GM21390 (cell line): ENCODE data around the gene TBC1D22B.
"Not testable (repeated sequence)": the region's sequence is repeated elsewhere in the genome, so short reads cannot be mapped to it uniquely, and the experiment has no call there.

Experiments used
- ATAC-seq: cut with Tn5 transposase; IDR thresholded peaks from one replicate; pipeline ENCODE4 v1.9.1; 2021; ENCODE audit not compliant: unreplicated experiment

Gene TBC1D22B

DNA sequence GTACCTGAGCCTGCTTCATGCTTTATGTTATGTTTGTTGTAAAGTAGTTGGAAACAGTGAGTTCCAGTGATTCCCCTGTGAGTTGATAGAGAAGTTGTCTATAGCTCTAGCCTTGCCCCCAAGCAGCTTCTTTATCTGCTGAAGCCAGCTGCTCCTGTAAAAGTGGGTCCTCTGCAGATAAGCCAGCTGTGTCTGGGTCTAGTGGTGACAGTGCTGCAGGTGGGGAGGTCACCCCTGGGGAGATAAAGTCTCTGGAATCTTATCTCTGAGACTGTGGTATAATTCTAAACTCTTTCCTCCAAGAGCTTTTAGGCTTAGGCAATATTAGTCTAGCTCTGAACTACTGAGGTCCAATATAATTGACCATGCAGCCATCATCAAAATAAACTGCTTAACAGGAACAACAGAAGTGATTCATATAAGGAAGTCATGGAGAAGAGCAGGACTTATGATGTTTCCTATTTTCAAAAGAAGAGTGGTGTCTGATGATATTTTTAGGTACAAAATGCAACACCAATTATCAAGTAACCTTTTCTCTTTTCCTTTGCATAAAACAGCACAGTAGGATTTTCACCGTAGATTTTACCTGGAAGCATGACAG is 44.6 kb downstream of the TBC1D22B start:
- no peak for ATAC-seq

DNA sequence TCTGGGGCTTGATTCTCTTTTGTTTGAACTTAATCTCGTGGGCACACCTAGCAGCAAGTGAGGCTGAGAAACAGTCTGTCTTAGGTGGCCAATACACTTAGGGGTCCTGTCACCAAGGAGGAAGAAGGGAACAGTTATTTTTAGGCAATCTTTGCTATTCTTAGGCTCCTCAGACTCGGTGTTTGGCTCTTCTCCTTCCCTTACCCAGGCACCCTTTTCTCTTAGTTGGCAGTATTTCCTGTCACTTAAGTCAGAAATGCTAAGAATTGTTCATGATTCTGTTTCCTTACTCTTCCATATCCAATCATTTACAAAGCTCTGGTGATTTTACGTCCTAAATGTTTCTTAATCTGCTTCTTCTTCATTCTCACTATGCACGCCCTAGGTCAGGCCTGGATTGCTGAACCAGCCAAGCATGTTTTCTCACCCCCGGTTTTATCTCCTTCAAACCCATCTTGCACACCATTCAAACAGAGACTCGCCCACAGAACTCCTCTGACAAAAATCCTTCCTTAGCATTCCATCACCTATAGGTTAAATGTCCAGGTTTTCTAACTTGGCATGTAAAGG is 45.6 kb downstream of the TBC1D22B start:
- no peak for ATAC-seq

DNA sequence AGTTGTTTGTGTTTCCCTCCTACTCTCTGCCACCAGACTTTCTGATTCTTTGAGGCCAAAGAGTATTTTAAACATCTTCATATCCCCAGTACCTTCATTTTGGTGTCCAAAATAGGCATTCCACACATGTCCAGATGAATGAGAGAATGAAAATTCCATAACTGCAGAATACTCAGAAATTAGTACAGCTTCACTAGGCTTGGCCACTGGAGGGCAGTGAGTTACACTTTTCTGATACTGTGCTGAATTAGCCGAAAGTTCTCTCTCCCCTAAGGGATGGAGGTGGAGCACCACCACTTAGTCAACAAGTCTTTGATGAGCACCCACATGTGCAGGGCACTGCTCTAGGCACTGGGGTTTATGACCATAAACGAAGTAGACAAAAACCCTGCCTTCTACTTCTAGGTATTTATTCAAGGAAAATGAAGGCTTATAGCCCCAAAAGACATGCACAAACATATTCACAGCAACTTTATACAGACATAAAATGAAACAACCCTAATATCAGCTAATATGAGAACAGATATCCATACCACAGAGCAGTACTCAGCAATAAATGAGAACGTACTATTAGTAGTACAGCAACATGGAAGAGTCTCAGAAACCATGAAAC is 46.4 kb downstream of the TBC1D22B start:
- no peak for ATAC-seq

DNA sequence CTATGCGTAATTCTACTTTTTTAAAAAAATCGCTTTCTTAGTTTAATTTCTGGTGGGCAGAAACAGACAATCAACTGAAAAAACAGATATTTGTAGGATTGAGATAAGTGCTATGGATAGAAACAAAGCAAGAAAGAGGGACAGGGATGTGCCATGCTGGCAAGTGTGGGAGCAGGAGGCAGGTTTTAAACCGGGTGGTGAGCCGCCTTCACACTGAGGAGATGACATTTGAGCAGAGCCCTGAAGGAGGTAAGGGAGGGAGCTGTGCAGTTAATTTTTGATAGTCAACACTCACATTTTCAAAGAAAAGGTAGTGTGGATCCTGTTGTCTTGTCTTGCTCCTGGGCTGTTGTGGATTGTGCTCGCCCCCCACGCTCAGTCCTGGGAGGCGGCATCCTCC is 47.2 kb downstream of the TBC1D22B start:
- ATAC-seq: no peak

DNA sequence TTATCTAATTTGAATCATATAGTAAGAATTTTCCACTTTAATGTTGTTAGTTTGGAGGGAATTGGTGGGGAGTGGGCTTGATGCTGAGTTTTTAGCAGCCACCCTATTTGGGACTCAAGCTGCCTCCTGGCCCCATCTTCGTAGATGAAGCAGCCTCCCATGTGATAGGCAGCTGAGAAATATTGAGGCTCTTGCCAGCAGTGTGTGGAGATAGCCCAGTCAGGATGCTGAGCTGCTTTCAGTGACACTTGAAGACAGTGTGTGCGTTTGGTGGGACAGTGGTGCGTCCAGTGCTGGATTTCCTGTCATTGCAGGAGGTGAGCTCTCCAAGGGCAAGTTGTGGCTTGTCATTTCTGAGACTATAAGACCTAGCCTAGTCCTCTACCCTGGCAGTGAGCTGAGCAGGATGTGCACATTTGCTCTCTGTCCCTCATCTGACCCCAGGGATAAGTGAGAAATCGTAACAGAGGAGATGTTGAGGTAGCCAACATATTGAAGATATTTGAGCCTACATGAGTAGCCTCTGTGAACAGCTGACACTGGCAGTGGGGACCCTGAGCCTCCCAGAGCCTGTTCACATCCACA is 48.4 kb downstream of the TBC1D22B start:
- ATAC-seq: no peak

DNA sequence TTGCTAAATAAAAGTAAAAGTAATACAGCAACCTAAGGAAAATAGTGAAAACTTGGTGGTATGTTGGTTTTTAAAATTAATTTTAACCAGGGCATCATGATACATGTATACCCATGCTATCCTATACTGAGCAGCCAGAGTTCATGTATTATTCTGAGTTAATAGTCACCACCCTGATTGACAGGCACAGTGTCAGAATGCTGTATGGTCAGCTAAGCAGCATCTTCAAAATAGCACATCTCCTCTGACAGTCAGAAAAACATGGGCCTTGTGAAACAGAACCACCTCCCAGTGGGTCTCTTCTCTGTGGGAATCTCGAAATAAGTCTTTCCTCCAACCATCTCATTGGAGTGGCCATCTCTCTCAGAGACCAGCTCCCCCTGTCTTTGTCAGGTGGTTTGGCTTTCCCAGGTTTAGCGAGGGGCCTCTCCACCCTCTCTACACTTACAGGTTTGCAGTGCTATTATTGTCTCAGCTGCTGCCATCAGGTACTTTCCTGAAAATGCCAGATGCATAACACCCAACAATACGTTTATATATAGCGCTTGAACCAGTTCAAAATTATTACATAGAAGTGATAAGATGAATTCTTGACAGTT is 49.2 kb downstream of the TBC1D22B start:
- no peak for ATAC-seq

DNA sequence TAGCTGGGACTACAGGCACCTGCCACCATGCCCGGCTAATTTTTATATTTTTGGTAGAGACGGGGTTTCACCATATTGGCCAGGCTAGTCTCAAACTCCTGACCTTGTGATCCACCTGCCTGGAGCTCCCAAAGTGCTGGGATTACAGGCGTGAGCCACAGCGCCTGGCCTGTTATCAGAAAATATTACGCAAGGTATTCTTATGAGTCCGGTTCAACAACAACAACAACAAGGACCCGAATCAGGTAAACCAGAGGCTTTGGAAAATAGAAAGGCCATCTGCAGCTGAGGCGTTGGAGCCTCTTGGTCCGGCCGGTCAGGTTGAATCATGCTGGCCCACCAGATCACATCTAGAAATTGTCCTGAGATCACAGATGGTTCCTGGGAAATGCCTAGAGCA is 49.9 kb downstream of the TBC1D22B start:
- not testable (repeated sequence) for ATAC-seq

DNA sequence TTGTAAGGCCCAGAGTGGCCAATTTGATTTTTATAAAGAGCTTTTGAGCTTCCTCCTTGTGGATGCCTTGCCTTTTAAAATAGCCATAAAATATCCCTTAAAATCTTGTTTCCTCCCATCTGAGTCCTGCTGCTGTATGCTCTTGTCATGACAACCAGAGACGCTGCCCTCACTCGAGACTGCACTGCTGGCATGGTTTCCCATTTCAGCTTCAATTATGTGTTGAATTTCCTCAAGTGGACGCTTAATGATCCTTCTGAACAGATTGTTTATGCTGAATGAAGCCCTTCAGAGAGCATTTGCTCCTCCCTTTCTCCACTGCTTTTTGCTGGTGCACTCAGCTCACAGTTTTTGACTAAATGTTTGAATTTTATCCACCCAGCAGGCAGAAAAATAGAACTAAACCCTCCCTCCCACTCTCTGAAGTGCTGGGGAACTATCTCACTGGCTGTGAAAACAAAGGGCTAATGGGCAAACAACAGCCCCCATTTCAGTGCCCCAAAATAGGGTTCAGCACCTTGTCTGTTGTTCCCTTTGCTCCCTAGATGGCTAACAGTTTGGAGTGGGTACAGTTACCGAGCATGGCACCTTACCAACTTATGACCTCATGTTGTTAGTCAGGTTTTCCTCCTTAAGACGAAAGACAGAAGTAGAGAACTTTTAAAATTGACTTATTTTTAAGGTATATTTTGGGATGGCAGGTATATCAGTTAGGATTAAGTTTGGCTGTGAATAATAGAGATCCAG is 50.7 kb downstream of the TBC1D22B start:
- ATAC-seq: no peak

DNA sequence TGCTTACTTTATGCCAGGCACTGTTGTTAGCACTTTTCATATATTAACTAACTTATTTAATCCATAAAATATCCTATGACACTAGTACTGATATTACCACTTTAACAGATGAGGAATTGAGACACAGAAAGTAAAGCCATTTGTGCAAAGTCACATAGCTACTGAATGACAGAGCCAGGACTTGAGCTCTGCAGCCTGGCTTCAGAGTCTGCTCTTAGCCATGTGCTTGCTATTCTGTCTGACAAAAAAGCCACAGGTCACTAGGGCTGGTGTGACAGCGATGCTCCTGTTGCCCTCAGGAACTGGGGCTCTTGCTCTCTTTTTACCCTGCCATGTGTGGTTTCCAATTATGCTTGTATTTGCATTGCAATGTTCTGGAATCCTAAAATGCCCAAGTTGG is 51.5 kb downstream of the TBC1D22B start:
- no peak for ATAC-seq

DNA sequence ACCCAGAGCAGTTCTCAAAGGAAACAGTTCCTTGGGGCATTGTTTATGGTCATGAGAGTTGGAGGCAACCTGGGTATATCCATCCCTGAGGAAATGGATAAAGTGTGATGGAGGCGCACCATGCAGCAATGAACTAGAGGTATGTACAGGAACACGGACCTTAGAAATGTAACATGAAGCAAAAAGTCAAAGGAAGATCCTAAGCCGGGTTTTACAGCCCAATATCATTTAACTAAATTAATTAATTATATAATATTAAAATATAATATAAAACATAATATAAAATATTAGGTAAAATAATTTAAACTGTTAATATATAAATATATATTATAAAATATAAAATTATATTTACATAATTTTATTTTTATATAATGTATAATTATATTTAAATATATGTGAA is 52.1 kb downstream of the TBC1D22B start:
- no peak for ATAC-seq

DNA sequence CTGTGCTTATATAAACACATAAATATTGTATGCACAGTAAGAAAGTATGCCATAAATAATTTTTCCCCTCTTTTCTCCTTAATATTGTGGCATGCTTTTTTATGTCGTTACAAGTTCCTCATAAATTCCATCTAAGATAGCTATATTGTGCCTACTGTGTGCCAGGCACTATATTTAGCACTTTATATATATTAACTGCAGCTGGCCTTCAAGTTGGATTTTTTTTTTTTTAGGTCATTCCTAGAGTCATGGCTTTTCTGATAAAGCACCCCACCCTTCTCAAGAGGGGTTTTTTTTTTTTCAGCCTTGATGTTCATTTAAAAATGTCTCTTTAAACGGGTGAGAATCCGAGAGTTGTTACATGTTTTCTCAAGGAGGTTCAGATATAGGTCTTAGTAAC is 53.4 kb downstream of the TBC1D22B start:
- no peak for ATAC-seq

DNA sequence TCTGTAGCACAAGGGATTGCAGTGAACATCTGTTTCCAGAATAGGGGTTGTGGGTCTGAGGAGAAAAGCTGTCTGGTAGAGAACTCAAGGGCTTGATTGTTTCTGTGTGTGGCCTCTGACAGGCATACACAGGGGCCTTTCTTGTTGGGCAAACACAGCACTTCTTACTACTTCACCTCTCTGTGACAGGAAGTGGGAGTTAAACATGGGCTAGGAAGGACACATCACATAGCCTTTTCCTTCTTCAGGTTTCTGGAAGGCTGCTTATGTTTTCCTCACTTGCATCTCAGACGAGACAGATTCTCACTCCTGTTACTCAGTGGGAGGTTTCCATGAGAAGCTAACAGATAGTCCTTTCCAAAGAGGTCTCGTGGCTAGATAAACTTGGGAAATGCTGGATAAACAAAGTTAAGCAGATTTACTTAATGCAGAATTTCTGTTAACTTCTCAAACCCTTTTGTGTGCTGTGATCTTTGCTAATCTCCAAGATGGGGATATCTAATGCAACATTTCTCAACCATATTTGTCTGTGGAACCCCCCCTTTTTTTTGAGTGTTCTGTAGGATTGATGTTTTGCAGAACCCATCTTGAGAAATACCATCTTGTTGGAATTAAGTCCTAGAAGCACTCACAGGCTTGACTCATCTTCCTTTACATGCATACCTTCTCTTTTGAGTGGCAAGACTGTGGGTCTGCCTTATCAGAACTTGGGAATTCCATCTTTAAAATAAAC is 54.3 kb downstream of the TBC1D22B start:
- no peak for ATAC-seq

DNA sequence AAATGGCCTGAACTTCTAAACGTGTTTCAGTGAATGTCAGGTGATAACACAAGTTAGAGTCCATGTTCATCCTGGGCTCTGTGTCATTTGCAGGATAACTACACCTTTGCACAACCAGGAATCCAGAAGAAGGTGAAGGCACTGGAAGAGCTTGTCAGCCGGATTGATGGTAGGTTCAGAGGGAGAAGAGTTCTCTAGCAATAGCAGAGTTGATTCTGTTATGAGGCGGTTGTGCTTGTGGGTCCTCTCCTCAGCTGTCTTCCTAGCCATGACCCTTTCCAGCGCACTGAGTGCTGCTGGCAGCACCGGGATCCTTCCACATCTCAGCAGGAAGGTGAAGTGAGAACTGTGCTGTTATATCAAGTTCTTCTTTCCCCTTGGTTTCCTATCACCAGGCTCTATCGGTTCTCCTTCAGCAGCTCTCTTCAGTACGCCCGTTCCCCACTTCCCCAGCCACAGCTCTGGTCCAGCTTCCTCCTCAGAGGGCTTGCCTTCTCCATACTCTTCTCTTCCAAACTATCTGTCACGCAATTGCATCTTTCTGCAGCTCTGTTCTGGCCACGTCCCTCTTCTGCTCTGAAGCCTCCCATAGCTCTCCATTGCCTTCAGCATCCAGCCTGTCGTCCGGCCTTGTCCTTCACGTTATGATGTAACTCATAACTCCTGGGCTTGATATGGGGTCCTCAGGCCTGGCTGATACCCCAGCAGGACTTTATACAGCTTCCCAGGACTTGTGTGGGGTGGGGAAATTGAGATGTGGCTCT is 56.3 kb downstream of the TBC1D22B start:
- no peak for ATAC-seq

DNA sequence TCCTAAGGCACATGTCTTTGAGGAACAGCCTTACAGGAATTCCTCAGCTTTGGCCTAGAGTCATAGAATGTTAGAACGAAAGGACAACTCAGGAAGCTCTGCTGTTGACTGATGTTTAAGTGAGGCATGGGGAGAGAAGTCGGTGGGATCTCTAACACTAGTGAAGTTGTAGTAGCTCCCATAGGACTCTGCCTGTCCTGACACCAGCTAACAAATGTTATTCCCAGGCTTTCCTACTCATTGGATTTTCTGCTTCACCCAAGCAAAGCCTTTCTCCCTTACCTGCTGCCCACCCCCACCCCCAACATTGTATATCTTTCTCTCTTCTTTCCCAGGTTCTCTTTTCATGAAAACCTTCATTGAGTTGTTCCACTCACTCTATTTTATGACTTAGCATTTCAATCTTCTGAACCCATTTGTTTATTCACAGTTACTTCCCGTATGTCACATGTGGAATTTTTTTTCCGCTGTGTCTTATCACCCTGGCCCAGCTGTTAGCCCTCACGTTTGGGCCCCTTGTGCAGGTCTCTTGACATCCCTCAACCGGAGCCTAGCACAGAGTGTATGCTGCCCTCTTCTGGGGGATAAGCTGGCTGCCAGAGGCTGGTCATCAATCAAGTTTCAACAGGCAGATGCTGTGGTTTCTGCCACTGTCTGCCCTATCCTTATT is 57.0 kb downstream of the TBC1D22B start:
- no peak for ATAC-seq

DNA sequence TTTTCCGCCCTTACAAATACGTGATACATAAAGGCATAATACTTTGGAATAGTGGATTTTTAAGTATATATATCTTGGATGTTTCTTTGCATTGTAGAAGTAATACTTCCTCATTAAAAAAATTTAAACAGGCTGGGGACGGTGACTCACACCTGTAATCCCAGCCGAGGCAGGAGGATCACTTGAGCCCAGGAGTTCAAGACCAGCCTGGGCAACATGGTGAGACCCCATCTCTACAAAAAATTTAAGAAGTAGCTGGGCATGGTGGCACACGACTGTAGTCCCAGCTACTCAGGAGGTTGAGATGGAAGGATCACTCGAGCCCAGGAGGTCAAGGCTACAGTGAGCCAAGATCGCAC is 57.6 kb downstream of the TBC1D22B start:
- no peak for ATAC-seq

DNA sequence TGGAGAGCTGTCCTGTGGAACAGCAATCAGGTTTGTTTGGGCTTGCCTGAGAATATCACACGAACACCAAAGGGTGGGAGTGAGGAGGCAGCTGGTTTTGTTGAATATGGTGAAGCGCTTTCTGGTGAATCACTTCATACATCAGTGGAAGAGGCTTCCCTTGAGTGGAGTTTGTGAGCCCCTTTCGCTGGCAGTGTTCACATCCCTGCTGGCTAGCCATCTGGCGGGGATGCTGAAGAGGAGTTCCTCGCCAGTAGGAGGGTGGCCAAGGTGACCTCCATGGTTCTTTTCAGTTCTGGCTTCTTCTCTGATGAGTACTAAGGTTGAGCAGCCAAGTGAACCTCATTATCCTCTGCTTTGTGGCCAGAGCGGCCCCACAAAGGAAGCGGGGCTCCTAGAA is 58.5 kb downstream of the TBC1D22B start:
- no peak for ATAC-seq

DNA sequence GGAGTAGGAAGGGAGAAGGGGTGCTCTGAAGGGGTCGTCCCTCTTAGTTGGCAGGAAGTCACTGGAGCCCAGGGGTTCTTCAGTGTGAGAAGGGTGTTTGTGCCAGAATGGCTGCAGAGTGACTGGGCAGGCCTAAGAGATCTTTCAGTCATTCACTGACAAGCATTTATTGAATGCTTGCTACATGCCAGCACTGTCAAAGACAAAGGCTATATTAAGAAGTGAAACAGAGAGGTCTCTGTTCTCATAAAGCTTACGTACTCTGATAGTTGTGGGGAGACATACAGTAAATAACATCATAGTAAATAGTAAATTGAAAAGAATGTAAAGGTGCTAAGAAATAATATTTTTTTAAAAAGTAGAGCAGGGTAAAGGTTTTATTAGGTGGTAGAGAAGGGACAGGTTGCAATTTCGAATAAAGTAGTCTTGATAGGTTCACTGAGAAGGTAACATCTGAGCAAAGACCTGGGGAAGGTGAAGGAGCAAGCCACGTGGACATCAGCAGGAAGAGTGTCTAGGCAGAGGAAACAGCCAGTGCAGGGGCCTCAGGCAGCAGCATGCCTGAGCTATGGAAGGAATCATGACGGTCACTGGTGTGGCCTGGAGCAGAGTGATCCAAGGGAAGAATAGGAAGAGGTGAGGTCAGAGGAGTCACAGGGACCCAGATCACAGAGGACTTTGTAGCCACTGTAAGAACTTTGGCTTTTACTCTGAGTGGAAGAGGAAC is 59.9 kb downstream of the TBC1D22B start:
- ATAC-seq: peak; percentile 65

DNA sequence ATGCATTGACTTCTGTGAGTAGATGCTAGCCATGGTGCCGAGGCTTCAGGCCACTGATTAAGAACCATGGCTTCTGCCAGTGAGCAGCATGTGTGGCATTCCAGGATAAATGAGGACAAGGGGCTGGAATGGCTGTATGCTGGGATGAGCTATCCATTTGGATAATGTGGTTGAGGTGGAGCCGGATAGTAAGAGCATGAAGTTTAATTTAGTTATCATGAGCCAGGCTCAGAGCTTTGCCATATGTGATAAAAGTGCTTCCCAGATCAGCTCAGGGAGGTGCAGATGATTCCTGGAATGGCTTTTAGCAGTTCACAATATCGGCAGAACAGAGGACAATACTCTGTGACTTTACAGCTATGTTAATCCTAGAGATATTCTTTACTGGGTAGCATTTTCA is 61.6 kb downstream of the TBC1D22B start:
- no peak for ATAC-seq
